GM06990 (cell line): Measurements from ENCODE around the gene UCK2.

Source experiments
- DNase-seq: peaks from one replicate; pipeline ENCODE4 v3.0.0-alpha.2; 2011; ENCODE audit not compliant: insufficient read length; ENCODE audit errors: extremely low read depth
- H3K27me3 ChIP-seq: replicated peaks from 2 replicates; pipeline ENCODE4 v1.6.0; 2011; ENCODE audit warnings: low read length; ENCODE audit not compliant: control insufficient read depth, insufficient read depth
- H3K36me3 ChIP-seq: 2 replicates; pipeline ENCODE4 v1.5.1; 2011; ENCODE audit warnings: low read length; ENCODE audit not compliant: control insufficient read depth, insufficient read depth
- H3K4me3 ChIP-seq: replicated peaks from 2 replicates; pipeline ENCODE4 v1.5.1; 2011; ENCODE audit warnings: low read depth, mild to moderate bottlenecking, control low read depth, low read length
- CTCF ChIP-seq: IDR thresholded peaks from 2 replicates; pipeline ENCODE4 v1.5.1; 2011; ENCODE audit warnings: low read length, control low read depth, mild to moderate bottlenecking, inconsistent platforms; ENCODE audit not compliant: insufficient read depth, poor library complexity, severe bottlenecking

Gene UCK2

GRCh38 chr1:165823552-165824268 lies 3.7 kb upstream of the UCK2 start:
- Histone ChIP-seq H3K36me3 (no peaks in the 10 kb centered on the region), H3K27me3 (no peaks in the 10 kb centered on the region), H3K4me3 (no peak overlapping the region)
- no peak for TF ChIP-seq CTCF
- DNase-seq = no peak

DNA sequence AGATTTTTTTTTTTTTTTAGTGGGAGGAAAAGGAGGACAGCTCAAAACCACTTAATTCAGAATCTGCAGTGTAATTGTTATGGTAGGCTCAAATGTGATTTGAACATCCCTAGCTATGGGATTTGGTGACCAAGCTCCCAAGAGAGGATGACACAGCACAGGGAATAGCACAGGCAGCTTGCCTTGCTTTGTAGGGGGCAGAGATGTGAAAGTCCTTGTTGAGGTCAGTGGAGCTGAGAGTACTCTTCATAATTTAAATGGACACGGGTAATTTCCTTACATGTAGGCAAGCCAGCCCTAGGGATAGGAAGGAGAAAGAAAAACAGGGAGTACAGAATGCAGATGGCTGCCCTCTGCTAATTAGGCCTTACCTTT lies 3.2 kb upstream of the UCK2 start:
- no peak overlapping the region for H3K4me3 ChIP-seq
- H3K36me3 ChIP-seq = no peaks in the 10 kb centered on the region
- no peak for DNase-seq
- no peak for TF ChIP-seq CTCF
- no peaks in the 10 kb centered on the region for H3K27me3 ChIP-seq

GRCh38 chr1:165826565-165827267 lies 698 bp upstream of the UCK2 start:
- Histone ChIP-seq H3K27me3 (no peaks in the 10 kb centered on the region), H3K4me3 (peak overlapping the region; percentile 88), H3K36me3 (no peaks in the 10 kb centered on the region)
- no peak for DNase-seq
- no peak for TF ChIP-seq CTCF

DNA sequence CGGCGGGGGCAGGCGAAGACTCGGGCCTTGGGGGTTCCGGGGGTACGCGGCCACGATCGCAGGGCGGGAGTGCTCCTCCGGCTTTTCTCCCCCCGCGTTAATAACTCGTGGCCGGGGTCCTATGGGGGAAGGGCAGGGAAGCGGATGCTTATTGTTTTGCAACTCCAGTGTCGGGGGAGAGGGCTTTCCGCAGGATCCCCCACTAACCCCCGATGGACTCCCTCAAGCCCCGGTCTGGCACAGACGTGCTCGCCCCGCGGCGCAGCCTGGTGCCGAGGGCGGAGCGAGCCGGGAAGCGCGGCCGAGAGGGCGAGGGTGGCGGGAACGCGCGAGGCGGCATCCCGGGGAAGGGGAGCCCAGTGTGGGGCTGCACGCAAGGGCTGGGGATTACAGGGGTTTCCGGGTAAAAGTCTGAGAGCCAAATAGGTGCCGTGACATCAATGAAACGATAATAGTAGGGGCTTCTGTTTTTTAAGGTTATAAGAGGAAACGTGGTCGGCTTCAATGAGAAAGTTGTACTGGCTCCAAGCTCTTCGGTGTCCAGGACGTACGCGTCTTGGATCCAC lies 772 bp downstream of the UCK2 start:
- DNase-seq = peak; percentile 84
- TF ChIP-seq CTCF = no peak
- Histone ChIP-seq H3K27me3 (no peaks in the 10 kb centered on the region), H3K36me3 (no peaks in the 10 kb centered on the region), H3K4me3 (peak overlapping the region; percentile 88)

DNA sequence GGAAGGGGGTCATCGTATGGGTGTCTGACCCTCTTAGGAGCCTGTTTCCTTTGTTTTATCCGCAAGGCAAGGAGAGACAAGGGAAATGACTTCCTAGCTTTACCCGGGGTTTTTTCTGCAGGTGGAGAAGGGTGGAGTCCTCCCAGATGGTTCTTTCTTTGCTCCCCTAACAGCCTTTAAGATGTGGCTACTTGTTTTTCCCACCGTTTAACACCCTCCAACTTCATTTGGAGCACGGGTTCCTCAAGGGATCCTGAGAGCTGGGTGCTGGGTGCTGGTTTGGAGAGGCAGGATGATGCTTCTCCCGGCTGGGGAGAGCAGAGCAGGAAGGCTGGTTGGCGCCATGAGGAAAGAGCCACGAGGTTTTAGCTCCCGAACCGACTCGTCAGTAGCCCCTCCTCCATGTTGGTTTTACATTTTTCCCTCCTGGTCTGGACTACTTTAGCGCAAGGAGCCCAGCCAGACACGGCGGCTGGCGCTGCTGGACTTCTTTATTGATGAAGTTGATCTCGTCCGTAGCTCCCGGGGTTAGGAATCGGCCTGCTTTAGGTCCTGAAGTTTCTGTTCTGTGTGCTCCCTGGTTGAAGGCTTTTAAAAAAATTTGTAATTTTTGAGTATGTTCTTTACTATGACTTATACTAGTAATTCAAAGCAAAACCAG lies 1.4 kb downstream of the UCK2 start:
- DNase-seq = peak; percentile 69
- peak overlapping the region; percentile 88 for H3K4me3 ChIP-seq
- H3K27me3 ChIP-seq = no peaks in the 10 kb centered on the region
- no peak for TF ChIP-seq CTCF
- H3K36me3 ChIP-seq = no peaks in the 10 kb centered on the region
